ENCODE results near the gene ZNF835.

- TF ChIP-seq CTCF (IDR thresholded peaks at IDR 0.05; ENCODE audit: insufficient read depth, low read length) (no peak), POLR2AphosphoS5 (IDR thresholded peaks at IDR 0.05; ENCODE audit: low read depth) (no peak)
Measured at GRCh38 chr19:56681702-56682101, 10.1 kb upstream of the ZNF835 start.

All from HL-60 (cell line).